SK-N-SH treated with all-trans-retinoic acid at 6 μM for 48 hours (cell line): ENCODE data around the gene CCDC40.
"Not testable (repeated sequence)": the region's sequence is repeated elsewhere in the genome, so short reads cannot be mapped to it uniquely, and the experiment has no call there.

ENCODE experiments used
- ATAC-seq: fragments of 200-7000 bp; cut with Tn5 transposase; 3 replicates; pipeline ENCODE4 v1.9.1; 2020; ENCODE audit warnings: mild to moderate bottlenecking, moderate library complexity
- ARNTL ChIP-seq: fragments of 450-650 bp; formaldehyde crosslinking; IDR thresholded peaks from 2 replicates; pipeline ENCODE4 v1.5.0; 2020; ENCODE audit warnings: low read depth, mild to moderate bottlenecking, moderate library complexity, borderline replicate concordance
- BACH2 ChIP-seq: fragments of 250-450 bp; sonication (Bioruptor Pico); IDR thresholded peaks from 2 replicates; pipeline ENCODE4 v1.9.0; 2021; ENCODE audit warnings: mild to moderate bottlenecking, borderline replicate concordance
- CSDC2 ChIP-seq: fragments of 250-450 bp; sonication (Bioruptor Pico); IDR thresholded peaks from 2 replicates; pipeline ENCODE4 v1.5.0; 2020; ENCODE audit warnings: mild to moderate bottlenecking, moderate library complexity
- ESRRG ChIP-seq: fragments of 250-450 bp; sonication (Bioruptor Pico); IDR thresholded peaks from 2 replicates; pipeline ENCODE4 v1.6.1; 2021; ENCODE audit warnings: mild to moderate bottlenecking
- GLIS3 ChIP-seq: fragments of 250-450 bp; sonication (Bioruptor Pico); IDR thresholded peaks from 2 replicates; pipeline ENCODE4 v1.5.0; 2020; ENCODE audit warnings: mild to moderate bottlenecking, moderate library complexity
- ISL1 ChIP-seq: fragments of 250-450 bp; sonication (Bioruptor Pico); IDR thresholded peaks from 2 replicates; pipeline ENCODE4 v2.1.2; 2022; ENCODE audit warnings: mild to moderate bottlenecking, moderate library complexity
- OSR1 ChIP-seq: fragments of 250-450 bp; sonication (Bioruptor Pico); IDR thresholded peaks from 2 replicates; pipeline ENCODE4 v1.8.0; 2022; ENCODE audit warnings: moderate library complexity, mild to moderate bottlenecking, inconsistent platforms
- POU6F1 ChIP-seq: fragments of 250-450 bp; sonication (Bioruptor Pico); IDR thresholded peaks from 2 replicates; pipeline ENCODE4 v1.8.0; 2021; ENCODE audit warnings: low read depth, mild to moderate bottlenecking, moderate library complexity, borderline replicate concordance
- PPARA ChIP-seq: fragments of 250-450 bp; sonication (Bioruptor Pico); IDR thresholded peaks from 2 replicates; pipeline ENCODE4 v1.5.0; 2020; ENCODE audit warnings: mild to moderate bottlenecking, borderline replicate concordance
- RARB ChIP-seq: fragments of 250-450 bp; sonication (Bioruptor Pico); IDR thresholded peaks from 2 replicates; pipeline ENCODE4 v1.8.0; 2021; ENCODE audit warnings: mild to moderate bottlenecking, moderate library complexity
- SNAI2 ChIP-seq: fragments of 250-450 bp; sonication (Bioruptor Pico); IDR thresholded peaks from 2 replicates; pipeline ENCODE4 v1.5.0; 2020; ENCODE audit warnings: mild to moderate bottlenecking, moderate library complexity
- TCF4 ChIP-seq: fragments of 250-450 bp; sonication (Bioruptor Pico); IDR thresholded peaks from 2 replicates; pipeline ENCODE4 v1.8.0; 2021; ENCODE audit warnings: mild to moderate bottlenecking, moderate library complexity, borderline replicate concordance
- TOX ChIP-seq: fragments of 250-450 bp; sonication (Bioruptor Pico); IDR thresholded peaks from 2 replicates; pipeline ENCODE4 v1.8.0; 2021; ENCODE audit warnings: mild to moderate bottlenecking, moderate library complexity, borderline replicate concordance
- TSHZ2 ChIP-seq: fragments of 250-450 bp; sonication (Bioruptor Pico); IDR thresholded peaks from 2 replicates; pipeline ENCODE4 v1.5.0; 2020; ENCODE audit warnings: mild to moderate bottlenecking, moderate library complexity
- ZC3H10 ChIP-seq: fragments of 250-450 bp; sonication (Bioruptor Pico); IDR thresholded peaks from 2 replicates; pipeline ENCODE4 v1.5.1; 2021; ENCODE audit warnings: mild to moderate bottlenecking, moderate library complexity
- ZFP3 ChIP-seq: fragments of 250-450 bp; sonication (Bioruptor Pico); IDR thresholded peaks from 2 replicates; pipeline ENCODE4 v1.5.0; 2020; ENCODE audit warnings: mild to moderate bottlenecking, moderate library complexity
- ZFP30 ChIP-seq: fragments of 450-650 bp; formaldehyde crosslinking; IDR thresholded peaks from 2 replicates; pipeline ENCODE4 v1.5.0; 2022; ENCODE audit warnings: mild to moderate bottlenecking, moderate library complexity
- ZNF565 ChIP-seq: fragments of 450-650 bp; formaldehyde crosslinking; conservative IDR thresholded peaks from 2 replicates; pipeline ENCODE4 v1.5.0; 2020; ENCODE audit warnings: low read depth, mild to moderate bottlenecking, moderate library complexity
- ZNF70 ChIP-seq: fragments of 450-650 bp; formaldehyde crosslinking; IDR thresholded peaks from 2 replicates; pipeline ENCODE4 v1.5.0; 2020; ENCODE audit warnings: mild to moderate bottlenecking, moderate library complexity
- ZNF8 ChIP-seq: fragments of 450-650 bp; formaldehyde crosslinking; IDR thresholded peaks from 2 replicates; pipeline ENCODE4 v1.5.0; 2020; ENCODE audit warnings: mild to moderate bottlenecking, moderate library complexity
- TF ChIP-seq, protein P1 (sequence below): fragments of 250-450 bp; sonication (Bioruptor Pico); IDR thresholded peaks from 2 replicates; pipeline ENCODE4 v1.5.1; 2020; ENCODE audit warnings: low read depth, mild to moderate bottlenecking, moderate library complexity
- TF ChIP-seq, protein P2 (sequence below): fragments of 250-450 bp; sonication (Bioruptor Pico); IDR thresholded peaks from 2 replicates; pipeline ENCODE4 v1.5.1; 2021; ENCODE audit warnings: mild to moderate bottlenecking, moderate library complexity
- TF ChIP-seq, protein P3 (sequence below): fragments of 250-450 bp; sonication (Bioruptor Pico); IDR thresholded peaks from 2 replicates; pipeline ENCODE4 v1.8.0; 2020; ENCODE audit warnings: mild to moderate bottlenecking, moderate library complexity, borderline replicate concordance

The CCDC40 gene

GRCh38 chr17:80043963-80044362, 7.5 kb downstream of the CCDC40 start:
- ATAC-seq: no peak
- TF ChIP-seq GLIS3 (no peak), TOX (CRISPR knock-in tag) (no peak), RARB (CRISPR knock-in tag) (no peak), PPARA (CRISPR knock-in tag) (no peak), ARNTL (CRISPR knock-in tag) (no peak), ESRRG (CRISPR knock-in tag) (no peak), ISL1 (CRISPR knock-in tag) (no peak)
- TF ChIP-seq, protein P1, sequence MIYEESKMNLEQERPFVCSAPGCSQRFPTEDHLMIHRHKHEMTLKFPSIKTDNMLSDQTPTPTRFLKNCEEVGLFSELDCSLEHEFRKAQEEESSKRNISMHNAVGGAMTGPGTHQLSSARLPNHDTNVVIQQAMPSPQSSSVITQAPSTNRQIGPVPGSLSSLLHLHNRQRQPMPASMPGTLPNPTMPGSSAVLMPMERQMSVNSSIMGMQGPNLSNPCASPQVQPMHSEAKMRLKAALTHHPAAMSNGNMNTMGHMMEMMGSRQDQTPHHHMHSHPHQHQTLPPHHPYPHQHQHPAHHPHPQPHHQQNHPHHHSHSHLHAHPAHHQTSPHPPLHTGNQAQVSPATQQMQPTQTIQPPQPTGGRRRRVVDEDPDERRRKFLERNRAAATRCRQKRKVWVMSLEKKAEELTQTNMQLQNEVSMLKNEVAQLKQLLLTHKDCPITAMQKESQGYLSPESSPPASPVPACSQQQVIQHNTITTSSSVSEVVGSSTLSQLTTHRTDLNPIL (CRISPR knock-in tag): no peak
- TF ChIP-seq, protein P2, sequence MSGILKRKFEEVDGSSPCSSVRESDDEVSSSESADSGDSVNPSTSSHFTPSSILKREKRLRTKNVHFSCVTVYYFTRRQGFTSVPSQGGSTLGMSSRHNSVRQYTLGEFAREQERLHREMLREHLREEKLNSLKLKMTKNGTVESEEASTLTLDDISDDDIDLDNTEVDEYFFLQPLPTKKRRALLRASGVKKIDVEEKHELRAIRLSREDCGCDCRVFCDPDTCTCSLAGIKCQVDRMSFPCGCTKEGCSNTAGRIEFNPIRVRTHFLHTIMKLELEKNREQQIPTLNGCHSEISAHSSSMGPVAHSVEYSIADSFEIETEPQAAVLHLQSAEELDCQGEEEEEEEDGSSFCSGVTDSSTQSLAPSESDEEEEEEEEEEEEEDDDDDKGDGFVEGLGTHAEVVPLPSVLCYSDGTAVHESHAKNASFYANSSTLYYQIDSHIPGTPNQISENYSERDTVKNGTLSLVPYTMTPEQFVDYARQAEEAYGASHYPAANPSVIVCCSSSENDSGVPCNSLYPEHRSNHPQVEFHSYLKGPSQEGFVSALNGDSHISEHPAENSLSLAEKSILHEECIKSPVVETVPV (CRISPR knock-in tag): no peak
- TF ChIP-seq, all 23 proteins: peak for 0

DNA sequence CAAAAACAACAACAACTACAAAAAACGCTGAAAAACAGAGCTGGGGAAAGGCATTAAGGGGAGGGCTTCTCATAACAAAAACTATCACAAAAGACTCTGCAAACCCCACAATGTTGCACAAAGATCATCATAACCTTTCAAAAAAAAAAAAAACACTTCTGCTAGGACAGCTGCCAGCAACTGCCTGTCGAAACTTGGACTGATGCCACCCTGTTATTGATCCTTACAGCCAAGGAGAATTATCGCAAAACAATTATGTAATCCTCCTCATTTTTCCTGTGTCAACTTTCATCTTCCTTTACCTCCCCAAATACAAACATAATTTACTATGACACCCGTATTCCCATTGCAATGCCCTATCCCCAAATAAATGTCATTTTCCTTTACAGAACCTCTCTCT, 9.3 kb downstream of the CCDC40 start:
- TF ChIP-seq ZNF70 (CRISPR knock-in tag) (no peak), TOX (CRISPR knock-in tag) (no peak), SNAI2 (CRISPR knock-in tag) (no peak), RARB (CRISPR knock-in tag) (no peak), ZFP30 (CRISPR knock-in tag) (no peak), ZC3H10 (no peak), PPARA (CRISPR knock-in tag) (no peak), ARNTL (CRISPR knock-in tag) (no peak), ZNF565 (no peak), POU6F1 (CRISPR knock-in tag) (no peak), ISL1 (CRISPR knock-in tag) (no peak), CSDC2 (CRISPR knock-in tag) (no peak), OSR1 (CRISPR knock-in tag) (no peak), ZNF8 (CRISPR knock-in tag) (no peak)
- TF ChIP-seq, protein P3, sequence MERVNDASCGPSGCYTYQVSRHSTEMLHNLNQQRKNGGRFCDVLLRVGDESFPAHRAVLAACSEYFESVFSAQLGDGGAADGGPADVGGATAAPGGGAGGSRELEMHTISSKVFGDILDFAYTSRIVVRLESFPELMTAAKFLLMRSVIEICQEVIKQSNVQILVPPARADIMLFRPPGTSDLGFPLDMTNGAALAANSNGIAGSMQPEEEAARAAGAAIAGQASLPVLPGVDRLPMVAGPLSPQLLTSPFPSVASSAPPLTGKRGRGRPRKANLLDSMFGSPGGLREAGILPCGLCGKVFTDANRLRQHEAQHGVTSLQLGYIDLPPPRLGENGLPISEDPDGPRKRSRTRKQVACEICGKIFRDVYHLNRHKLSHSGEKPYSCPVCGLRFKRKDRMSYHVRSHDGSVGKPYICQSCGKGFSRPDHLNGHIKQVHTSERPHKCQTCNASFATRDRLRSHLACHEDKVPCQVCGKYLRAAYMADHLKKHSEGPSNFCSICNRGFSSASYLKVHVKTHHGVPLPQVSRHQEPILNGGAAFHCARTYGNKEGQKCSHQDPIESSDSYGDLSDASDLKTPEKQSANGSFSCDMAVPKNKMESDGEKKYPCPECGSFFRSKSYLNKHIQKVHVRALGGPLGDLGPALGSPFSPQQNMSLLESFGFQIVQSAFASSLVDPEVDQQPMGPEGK (CRISPR knock-in tag): no peak
- TF ChIP-seq, protein P2 (CRISPR knock-in tag): no peak
- ATAC-seq: no peak

DNA sequence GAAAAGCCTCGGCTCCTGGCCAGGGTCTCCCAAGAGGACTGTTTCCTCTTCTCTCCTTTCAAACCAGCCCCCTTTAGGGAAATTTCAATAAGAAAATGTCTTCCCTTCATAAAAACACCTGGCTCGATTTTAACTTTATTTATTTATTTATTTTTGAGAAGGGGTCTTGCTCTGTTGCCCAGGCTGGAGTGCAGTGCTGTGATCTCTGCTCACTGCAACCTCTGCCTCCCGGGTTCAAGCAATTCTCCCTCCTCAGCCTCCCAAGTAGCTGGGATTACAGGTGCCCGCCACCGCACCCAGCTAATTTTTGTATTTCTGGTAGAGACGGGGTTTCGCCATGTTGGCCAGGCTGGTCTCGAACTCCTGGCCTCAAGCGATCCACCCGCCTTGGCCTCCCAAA, 10.3 kb downstream of the CCDC40 start:
- not testable (repeated sequence) for ATAC-seq

DNA sequence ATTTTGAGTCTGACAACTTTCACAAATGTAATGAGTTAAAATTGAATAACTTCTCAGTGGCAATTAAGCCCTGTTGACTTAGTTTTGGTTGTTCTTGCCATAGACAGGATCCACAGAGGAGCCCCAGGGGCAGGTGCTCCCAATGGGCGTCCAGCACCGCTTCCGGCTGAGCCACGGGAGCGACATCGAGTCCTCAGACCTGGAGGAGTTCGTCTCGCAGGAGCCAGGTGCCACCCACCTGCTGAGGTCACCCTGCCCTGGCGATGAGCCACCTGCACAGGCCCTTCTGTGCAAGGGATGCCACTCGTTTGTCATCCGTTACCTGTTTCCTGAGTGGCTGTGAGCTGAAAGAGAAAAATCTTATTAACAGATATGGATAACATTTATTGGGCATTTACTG, 10.7 kb downstream of the CCDC40 start:
- no peak for ATAC-seq
- TF ChIP-seq BACH2: no peak
- TF ChIP-seq GLIS3: no peak
- no peak for TF ChIP-seq TCF4 (CRISPR knock-in tag)
- no peak for TF ChIP-seq ZC3H10
- no peak for TF ChIP-seq SNAI2 (CRISPR knock-in tag)
- TF ChIP-seq RARB (CRISPR knock-in tag): no peak
- no peak for TF ChIP-seq OSR1 (CRISPR knock-in tag)
- no peak for TF ChIP-seq ARNTL (CRISPR knock-in tag)
- no peak for TF ChIP-seq ESRRG (CRISPR knock-in tag)
- no peak for TF ChIP-seq ZFP3 (CRISPR knock-in tag)
- TF ChIP-seq TSHZ2 (CRISPR knock-in tag): no peak
- no peak for TF ChIP-seq ISL1 (CRISPR knock-in tag)
- TF ChIP-seq ZNF565: no peak
- TF ChIP-seq, protein P2 (CRISPR knock-in tag): no peak
